Measurements from ENCODE around the gene SPINK9.

The SPINK9 gene

DNA sequence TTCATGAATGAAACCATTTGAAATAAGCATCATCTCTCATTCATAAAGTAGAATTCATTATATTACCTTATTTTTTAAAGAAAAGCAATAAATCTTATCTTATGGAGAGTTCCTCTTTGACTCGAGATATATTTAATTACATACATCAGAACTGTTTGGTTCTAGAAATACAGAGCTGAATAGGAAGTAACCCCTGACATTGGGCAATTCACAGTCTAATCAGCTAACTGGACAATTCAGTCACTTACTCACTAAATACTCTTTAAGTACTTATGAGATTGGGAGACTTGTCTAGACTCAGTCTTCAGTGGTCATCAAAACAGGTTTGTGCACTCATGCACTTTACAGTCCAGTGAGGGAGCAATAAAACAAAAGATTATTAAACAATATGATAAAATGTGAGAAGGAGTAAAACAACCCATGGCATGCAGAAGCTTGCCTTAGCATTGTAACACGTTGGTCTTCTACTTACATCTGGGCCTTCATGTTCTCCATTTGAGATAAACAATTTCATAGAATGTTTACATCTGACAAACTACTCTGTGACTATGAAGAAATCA is 36.9 kb downstream of the SPINK9 start:
- DNase-seq: no peak

DNA sequence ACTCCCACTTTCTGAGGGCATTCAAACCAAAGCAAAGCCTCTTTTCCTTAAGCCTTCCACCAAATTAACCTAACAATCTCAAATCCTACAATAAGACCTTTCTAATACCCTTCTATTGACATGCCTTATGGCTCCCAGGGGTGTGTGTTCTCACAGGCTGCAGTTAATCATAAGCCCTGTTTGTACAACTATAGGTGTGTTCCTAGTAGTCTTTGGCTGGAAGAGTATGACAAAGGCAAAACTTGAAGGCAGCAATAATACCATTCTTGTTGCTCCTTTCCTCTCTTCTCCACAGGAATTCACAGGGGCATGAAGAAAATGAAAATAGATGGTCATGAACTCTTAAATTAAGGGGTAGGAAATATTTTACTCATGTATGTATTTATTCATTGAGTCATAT is 37.5 kb downstream of the SPINK9 start:
- no peak for DNase-seq

GRCh38 chr5:148374690-148375360 is 39.5 kb downstream of the SPINK9 start:
- DNase-seq: no peak

- no peak for DNase-seq
Measured at GRCh38 chr5:148376198-148376597, 40.8 kb downstream of the SPINK9 start.

- no peak for DNase-seq
Measured at GRCh38 chr5:148378670-148379069, 43.3 kb downstream of the SPINK9 start.

DNA sequence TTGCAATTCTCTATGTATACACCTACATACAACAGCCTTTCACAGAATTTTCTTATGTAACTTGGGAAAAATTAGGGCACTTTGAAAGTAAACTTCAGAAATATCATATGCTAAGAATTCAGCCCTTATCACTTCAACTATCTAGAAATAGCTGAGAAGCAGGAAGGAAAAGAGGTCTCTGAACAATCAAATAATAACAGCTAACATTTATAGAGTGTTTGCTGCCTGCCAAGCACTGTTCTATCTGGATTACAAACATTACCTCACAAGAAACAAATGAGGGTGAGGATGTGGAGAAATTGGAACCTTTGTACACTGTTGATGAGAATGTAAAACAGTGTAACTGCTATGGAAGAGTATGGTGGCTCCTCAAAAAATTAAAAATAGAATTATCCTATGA is 44.0 kb downstream of the SPINK9 start:
- DNase-seq: no peak

DNA sequence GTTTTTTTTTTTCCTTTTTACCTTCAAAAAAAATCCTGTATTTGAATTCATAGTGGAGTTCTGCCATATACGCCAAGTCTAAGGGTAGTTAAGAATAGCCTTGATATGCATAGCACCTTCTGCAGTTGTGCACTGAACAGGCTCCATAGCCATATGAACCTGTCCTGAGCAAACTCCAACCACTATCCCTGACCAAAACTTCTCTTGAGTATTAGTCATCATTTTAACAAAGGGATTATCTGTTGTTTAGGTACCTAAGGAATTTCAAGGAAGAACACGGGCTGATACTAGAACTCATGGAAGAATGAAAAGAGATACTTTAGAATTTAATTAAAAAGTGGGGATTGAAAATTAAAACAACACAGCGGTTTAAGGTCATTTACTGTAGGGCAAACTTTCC is 46.5 kb downstream of the SPINK9 start:
- no peak for DNase-seq

- DNase-seq: no peak
Measured at GRCh38 chr5:148382961-148383360, 47.6 kb downstream of the SPINK9 start.

GRCh38 chr5:148383564-148384379 is 48.4 kb downstream of the SPINK9 start, which contains the start of gene FBXO38:
FBXO38 (plus strand) TSS chr5:148383958; CDS start chr5:148394777, 10,819 bp downstream.
- DNase-seq: peak; percentile 84

DNA sequence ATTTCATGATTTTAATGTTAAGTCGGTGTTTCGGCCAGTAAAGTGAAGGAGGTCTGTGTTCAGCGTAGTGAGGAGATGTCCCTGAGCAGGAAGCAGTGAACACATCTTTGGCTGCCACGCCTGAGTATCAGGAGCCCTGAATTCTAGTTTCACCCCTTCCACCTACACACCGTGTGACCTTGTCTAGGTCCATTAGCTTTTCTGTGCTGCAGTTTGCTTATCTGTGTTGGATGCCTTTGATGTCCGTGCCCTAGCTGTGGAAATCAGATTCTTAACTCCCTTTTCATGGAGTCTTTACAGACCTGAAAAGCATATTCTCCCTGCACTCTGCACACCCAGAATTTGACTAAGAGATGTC is 49.0 kb downstream of the SPINK9 start:
- DNase-seq: no peak

DNA sequence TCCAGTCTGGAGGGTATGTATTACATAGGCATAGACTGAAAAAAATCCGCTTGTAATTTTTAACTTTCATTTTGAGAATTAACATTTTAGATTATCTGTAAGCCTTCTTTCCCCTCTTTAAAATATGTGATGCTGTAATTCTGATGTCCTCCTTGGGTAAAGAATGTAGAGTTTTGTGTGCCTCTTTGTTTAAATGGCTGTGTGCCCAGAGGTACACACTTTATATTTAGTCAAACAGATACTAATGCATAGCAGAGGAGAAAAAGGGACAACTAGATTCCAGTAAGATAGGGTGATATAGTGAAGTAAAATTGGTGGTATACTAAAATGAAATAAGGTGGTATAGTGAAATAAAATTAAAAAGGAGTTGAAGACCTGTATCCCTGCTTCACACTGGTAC is 49.7 kb downstream of the SPINK9 start:
- DNase-seq: no peak

DNA sequence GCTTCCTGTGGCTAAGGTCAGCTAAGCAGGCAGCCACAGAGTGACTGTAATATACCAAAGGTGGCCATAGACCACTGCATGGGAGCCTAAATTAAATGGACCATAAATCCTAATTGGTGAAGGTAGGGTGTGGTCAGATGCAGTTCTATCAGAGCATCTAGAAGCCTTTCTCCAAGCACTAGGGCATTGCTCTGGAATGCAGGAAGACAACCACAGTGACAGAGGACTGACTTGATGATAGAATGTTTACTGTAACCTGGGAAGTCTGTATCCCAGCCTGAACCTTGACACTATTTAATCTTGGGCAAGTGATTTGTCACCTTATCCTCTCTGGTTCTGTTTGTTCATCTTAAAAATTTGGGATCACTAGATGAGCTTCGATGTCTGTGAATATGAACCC is 50.7 kb downstream of the SPINK9 start:
- DNase-seq: no peak

GRCh38 chr5:148387325-148387724 is 52.0 kb downstream of the SPINK9 start:
- DNase-seq: no peak

DNA sequence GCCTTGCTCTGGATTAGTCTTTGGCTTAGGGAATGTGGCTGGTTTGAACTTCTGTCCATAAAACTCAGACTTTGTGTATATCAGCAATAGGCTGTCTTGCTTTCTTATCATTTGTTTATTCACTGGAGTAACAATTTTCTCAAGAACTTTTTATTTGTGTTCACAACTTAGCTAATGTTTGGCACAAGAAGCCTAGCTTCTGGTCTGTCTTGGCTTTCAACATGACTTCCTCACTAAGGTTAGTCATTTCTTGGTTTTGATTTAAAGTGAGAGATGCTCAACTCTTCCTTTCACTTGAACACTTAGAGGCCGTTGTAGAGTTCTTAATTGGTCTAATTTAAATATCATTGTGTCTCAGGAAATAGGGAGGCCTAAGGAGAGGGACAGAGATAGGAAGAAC is 53.3 kb downstream of the SPINK9 start:
- DNase-seq: no peak
